ENCODE measurements around the gene SFMBT2.

DNA sequence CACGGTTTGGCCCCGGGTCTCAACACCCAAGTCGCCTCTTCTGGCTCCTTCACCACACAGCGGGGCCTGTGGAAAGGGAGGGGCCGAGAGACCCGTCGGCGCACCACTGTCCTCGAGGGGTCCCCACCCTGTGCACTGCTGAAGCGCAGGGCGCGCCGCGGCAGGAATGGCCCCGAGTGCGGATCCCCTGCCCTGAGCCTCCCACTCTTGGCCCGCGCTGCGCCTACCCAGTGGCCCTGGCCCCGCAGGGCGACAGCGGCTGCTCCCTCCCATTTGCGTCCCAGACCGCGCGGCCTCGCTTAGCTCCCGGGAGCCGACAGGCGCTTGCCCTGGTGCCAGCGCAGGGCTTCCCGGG is 2.1 kb upstream of the SFMBT2 start:
- TF ChIP-seq, protein P1, sequence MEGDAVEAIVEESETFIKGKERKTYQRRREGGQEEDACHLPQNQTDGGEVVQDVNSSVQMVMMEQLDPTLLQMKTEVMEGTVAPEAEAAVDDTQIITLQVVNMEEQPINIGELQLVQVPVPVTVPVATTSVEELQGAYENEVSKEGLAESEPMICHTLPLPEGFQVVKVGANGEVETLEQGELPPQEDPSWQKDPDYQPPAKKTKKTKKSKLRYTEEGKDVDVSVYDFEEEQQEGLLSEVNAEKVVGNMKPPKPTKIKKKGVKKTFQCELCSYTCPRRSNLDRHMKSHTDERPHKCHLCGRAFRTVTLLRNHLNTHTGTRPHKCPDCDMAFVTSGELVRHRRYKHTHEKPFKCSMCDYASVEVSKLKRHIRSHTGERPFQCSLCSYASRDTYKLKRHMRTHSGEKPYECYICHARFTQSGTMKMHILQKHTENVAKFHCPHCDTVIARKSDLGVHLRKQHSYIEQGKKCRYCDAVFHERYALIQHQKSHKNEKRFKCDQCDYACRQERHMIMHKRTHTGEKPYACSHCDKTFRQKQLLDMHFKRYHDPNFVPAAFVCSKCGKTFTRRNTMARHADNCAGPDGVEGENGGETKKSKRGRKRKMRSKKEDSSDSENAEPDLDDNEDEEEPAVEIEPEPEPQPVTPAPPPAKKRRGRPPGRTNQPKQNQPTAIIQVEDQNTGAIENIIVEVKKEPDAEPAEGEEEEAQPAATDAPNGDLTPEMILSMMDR (IDR thresholded peaks at IDR 0.05): no peak
- no peak for TF ChIP-seq POLR2AphosphoS5 (IDR thresholded peaks at IDR 0.05; ENCODE audit: low read depth, low read length)
- TF ChIP-seq TCF7L2 (IDR thresholded peaks at IDR 0.05; ENCODE audit: low read depth, low read length): no peak

Data from Panc1 (cell line).